Neural progenitor cell (in vitro differentiated cells): ENCODE data around the gene FGD6.

ENCODE experiments used
- EZH2 ChIP-seq: fragments of 200-600 bp; sonication (generic); IDR thresholded peaks from 2 replicates; pipeline ENCODE4 v1.6.1; 2017; ENCODE audit warnings: antibody characterized with exemption, mild to moderate bottlenecking, moderate library complexity
- EZH2phosphoT487 ChIP-seq: fragments of 200-600 bp; sonication (generic); IDR thresholded peaks from 2 replicates; pipeline ENCODE4 v1.6.1; 2017; ENCODE audit warnings: antibody characterized with exemption
- TF ChIP-seq, protein P1 (sequence below): fragments of 200-600 bp; sonication (generic); IDR thresholded peaks from 2 replicates; pipeline ENCODE4 v1.5.1; 2017; ENCODE audit warnings: antibody characterized with exemption, mild to moderate bottlenecking

DNA sequence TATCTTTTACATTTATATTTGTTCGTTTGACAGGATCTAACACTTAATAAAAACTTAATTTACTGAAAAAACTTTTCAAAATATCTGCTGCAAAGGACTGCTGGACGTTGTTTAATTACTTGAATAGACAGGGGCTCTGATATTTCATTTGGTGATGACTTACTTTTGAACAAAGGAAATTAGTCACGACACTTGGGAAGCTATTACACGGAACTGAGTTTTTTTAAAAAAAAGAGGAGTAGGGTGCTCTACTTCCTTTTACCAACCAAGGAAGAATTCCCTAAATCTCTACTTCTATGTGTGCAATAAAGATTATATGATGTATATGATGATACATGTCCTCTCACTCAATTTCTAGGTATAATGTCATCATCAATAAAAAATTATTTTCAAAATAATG lies 4.7 kb downstream of the FGD6 start:
- TF ChIP-seq, protein P1, sequence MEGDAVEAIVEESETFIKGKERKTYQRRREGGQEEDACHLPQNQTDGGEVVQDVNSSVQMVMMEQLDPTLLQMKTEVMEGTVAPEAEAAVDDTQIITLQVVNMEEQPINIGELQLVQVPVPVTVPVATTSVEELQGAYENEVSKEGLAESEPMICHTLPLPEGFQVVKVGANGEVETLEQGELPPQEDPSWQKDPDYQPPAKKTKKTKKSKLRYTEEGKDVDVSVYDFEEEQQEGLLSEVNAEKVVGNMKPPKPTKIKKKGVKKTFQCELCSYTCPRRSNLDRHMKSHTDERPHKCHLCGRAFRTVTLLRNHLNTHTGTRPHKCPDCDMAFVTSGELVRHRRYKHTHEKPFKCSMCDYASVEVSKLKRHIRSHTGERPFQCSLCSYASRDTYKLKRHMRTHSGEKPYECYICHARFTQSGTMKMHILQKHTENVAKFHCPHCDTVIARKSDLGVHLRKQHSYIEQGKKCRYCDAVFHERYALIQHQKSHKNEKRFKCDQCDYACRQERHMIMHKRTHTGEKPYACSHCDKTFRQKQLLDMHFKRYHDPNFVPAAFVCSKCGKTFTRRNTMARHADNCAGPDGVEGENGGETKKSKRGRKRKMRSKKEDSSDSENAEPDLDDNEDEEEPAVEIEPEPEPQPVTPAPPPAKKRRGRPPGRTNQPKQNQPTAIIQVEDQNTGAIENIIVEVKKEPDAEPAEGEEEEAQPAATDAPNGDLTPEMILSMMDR = no peak
- TF ChIP-seq EZH2phosphoT487 (no peak), EZH2 (no peak)
